ENCODE data around the gene TM2D3.

Gene TM2D3

GRCh38 chr15:101597360-101597928, 54.7 kb downstream of the TM2D3 start:
- H3K4me3 ChIP-seq (ENCODE audit: low read length) = no peak overlapping the region
- H3K27me3 ChIP-seq (replicated peaks; ENCODE audit: control insufficient read depth, insufficient read depth, low read length) = peaks cover 22% of the 10 kb centered on the region
- no peaks in the 10 kb centered on the region for H3K36me3 ChIP-seq (ENCODE audit: control insufficient read depth, insufficient read depth, low read length, severe bottlenecking)
- H3K9ac ChIP-seq (ENCODE audit: low read length) = no peak overlapping the region
- peaks cover 8% of the 10 kb centered on the region for H3K9me3 ChIP-seq (ENCODE audit: control insufficient read depth, low read length)
- H3K4me1 ChIP-seq (ENCODE audit: control insufficient read depth, insufficient read depth, low read length) = no peaks in the 10 kb centered on the region
- DNase-seq (ENCODE audit: low read depth) = no peak

- Histone ChIP-seq H3K27me3 (replicated peaks; ENCODE audit: control insufficient read depth, insufficient read depth, low read length) (peaks cover 22% of the 10 kb centered on the region), H3K9ac (ENCODE audit: low read length) (no peak overlapping the region), H3K4me3 (ENCODE audit: low read length) (no peak overlapping the region), H3K9me3 (ENCODE audit: control insufficient read depth, low read length) (peaks cover 8% of the 10 kb centered on the region), H3K4me1 (ENCODE audit: control insufficient read depth, insufficient read depth, low read length) (no peaks in the 10 kb centered on the region), H3K36me3 (ENCODE audit: control insufficient read depth, insufficient read depth, low read length, severe bottlenecking) (no peaks in the 10 kb centered on the region)
- DNase-seq (ENCODE audit: low read depth) = no peak
These were observed 55.5 kb downstream of the TM2D3 start for GRCh38 chr15:101596633-101597032.

Data from adipocyte (in vitro differentiated cells).